ENCODE measurements around the gene CBLC. TPM values are rescaled to one million over a fixed set of nuclear protein-coding genes. Genes with fewer than 3 reads are reported as not detected.

The CBLC gene
- total and polyA plus RNA-seq, 7 experiments from 2014 or later = not detected

DNA sequence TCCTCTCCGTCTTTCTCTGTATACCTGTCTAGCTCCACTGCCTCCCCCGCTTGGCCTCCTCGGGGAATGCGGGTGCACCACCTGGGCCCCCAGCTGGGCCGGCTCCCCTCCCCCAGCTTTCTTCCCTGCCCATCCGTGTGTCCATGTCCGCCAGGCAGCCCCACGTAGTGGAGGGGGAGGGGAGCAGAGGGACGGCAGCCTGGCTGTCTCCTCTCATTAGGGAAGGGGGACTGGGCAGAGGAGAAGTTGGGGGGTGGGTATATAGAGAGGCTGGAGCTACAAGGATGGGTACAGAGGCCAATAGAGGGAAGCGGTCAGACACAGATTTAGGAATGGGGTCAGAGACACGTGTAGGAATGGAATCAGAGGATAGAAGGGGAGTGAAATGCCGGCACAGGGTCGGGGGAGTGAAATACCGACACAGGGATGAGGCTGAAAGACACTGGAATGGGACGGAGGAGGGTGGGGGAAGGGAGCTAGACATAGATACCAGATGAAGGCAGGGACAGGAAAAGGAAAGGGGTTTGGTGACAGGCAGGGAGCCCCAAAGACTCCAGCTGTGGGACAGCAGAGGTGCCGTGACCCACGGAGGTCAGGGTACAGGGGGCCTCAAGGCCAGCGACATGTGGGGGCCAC lies 71.2 kb downstream of the CBLC start:
- Mint-ChIP-seq H3K4me1 (peaks cover 18 to 36% (median 25%) of the 10 kb centered on the region in 7 donors), H3K4me3 (peak overlapping the region in 8 of 10 donors; percentile 19 to 90 (median 36)), H3K27ac (peak overlapping the region in 2 of 9 donors; percentile 10 to 59), H3K36me3 (peaks cover 0 to 2% (median 0%) of the 10 kb centered on the region in 5 donors), H3K9me3 (peaks cover 0 to 2% (median 0%) of the 10 kb centered on the region in 11 donors), H3K27me3 (peaks cover 0 to 55% (median 15%) of the 10 kb centered on the region in 5 donors)
- DNase-seq = no peak
- no peak overlapping the region for H3K27ac ChIP-seq (ENCODE audit: low read depth, low read length)
- CTCF ChIA-PET = interaction anchor here (0.7 to 1.0 kb wide), 2 partner anchors 78 to 1463 kb away, joined by 3 read pairs; no protein-coding TSS in a partner anchor
- no peak overlapping the region for H3K4me3 ChIP-seq (ENCODE audit: low read length)
- intact Hi-C loops (cut with micrococcal nuclease) = loop anchor here in 1 of 2 donors (10.0 kb wide), 1 partner anchor 194 kb away; no protein-coding TSS in a partner anchor
- H3K4me1 ChIP-seq (ENCODE audit: control insufficient read depth in 2 of 2, insufficient read depth in 2 of 2, low read length in 2 of 2) = peaks cover 18 to 19% of the 10 kb centered on the region in 2 donors
- H3K27me3 ChIP-seq (ENCODE audit: control insufficient read depth in 2 of 2, insufficient read depth in 2 of 2, low read length in 2 of 2) = peaks cover 0 to 5% of the 10 kb centered on the region in 2 donors
- H3K36me3 ChIP-seq (ENCODE audit: control insufficient read depth in 2 of 3, insufficient read depth in 3 of 3, low read length in 3 of 3) = no peaks in the 10 kb centered on the region
- POLR2A ChIA-PET = interaction anchor here (1.6 kb wide), 1 partner anchor 9 kb away, joined by 4 read pairs; no protein-coding TSS in a partner anchor
- no peak for ATAC-seq
- H3K9me3 ChIP-seq (ENCODE audit: control insufficient read depth in 2 of 3, low read length in 3 of 3) = no peaks in the 10 kb centered on the region

Small RNA genes within 50 kb of the gene (microRNA-seq; reads per million reads assigned to microRNA genes)
- not detected for gene MIR8085 (ENCODE audit: borderline microRNAs expressed)

Other genes with a start within 250 kb of the CBLC start
- gene CEACAM20, start 248.2 kb upstream of the CBLC start, total RNA-seq = not detected
- not detected for gene CEACAM20, start 248.2 kb upstream of the CBLC start, polyA plus RNA-seq
- not detected for gene IGSF23, start 164.3 kb upstream of the CBLC start, total RNA-seq
- gene IGSF23, start 164.3 kb upstream of the CBLC start, polyA plus RNA-seq = not detected
- 1 to 10 TPM; 3.3 to 8.4 (median 4.3) TPM for gene PVR, start 134.0 kb upstream of the CBLC start, total RNA-seq
- 1 to 10 TPM in 1 of 2 donors, under 1 TPM in 1; 0.87 to 1.2 TPM for gene PVR, start 134.0 kb upstream of the CBLC start, polyA plus RNA-seq
- 1 to 10 TPM in 4 of 5 experiments, under 1 TPM in 1; 0.63 to 3.4 (median 2.1) TPM for gene CEACAM19, start 106.4 kb upstream of the CBLC start, total RNA-seq
- not detected for gene CEACAM19, start 106.4 kb upstream of the CBLC start, polyA plus RNA-seq
- not detected for gene CEACAM16, start 78.7 kb upstream of the CBLC start, total RNA-seq
- not detected for gene CEACAM16, start 78.7 kb upstream of the CBLC start, polyA plus RNA-seq
- gene BCL3, start 29.2 kb upstream of the CBLC start, total RNA-seq = 100 to 1,000 TPM in 1 of 5 experiments, 10 to 100 TPM in 4; 10.2 to 107 (median 94.2) TPM
- 1 to 10 TPM; 3.3 to 8.9 TPM for gene BCL3, start 29.2 kb upstream of the CBLC start, polyA plus RNA-seq
- gene BCAM, start 31.2 kb downstream of the CBLC start, total RNA-seq = under 1 TPM in 1 of 5 experiments, not detected in 4; 0.42 TPM
- not detected for gene BCAM, start 31.2 kb downstream of the CBLC start, polyA plus RNA-seq
- gene NECTIN2, start 68.4 kb downstream of the CBLC start, total RNA-seq = 1 to 10 TPM in 3 of 5 experiments, under 1 TPM in 2; 0.17 to 9.2 (median 1.2) TPM
- under 1 TPM in 1 of 2 donors, not detected in 1; 0.16 TPM for gene NECTIN2, start 68.4 kb downstream of the CBLC start, polyA plus RNA-seq
- 10 to 100 TPM; 26.3 to 73.3 (median 37.5) TPM for gene TOMM40, start 113.4 kb downstream of the CBLC start, total RNA-seq
- 10 to 100 TPM; 26.5 to 44.8 TPM for gene TOMM40, start 113.4 kb downstream of the CBLC start, polyA plus RNA-seq
- 1 to 10 TPM in 4 of 5 experiments, under 1 TPM in 1; 0.41 to 7.9 (median 4.0) TPM for gene APOE, start 127.9 kb downstream of the CBLC start, total RNA-seq
- not detected for gene APOE, start 127.9 kb downstream of the CBLC start, polyA plus RNA-seq
- gene APOC1, start 136.7 kb downstream of the CBLC start, total RNA-seq = 1 to 10 TPM in 2 of 5 experiments, not detected in 3; 1.7 to 5.2 TPM
- gene APOC1, start 136.7 kb downstream of the CBLC start, polyA plus RNA-seq = not detected
- gene APOC4, start 164.3 kb downstream of the CBLC start, total RNA-seq = not detected
- not detected for gene APOC4, start 164.3 kb downstream of the CBLC start, polyA plus RNA-seq
- 1 to 10 TPM in 1 of 5 experiments, not detected in 4; 1.7 TPM for gene APOC2, start 168.2 kb downstream of the CBLC start, total RNA-seq
- gene APOC2, start 168.2 kb downstream of the CBLC start, polyA plus RNA-seq = not detected
- gene CLPTM1, start 177.5 kb downstream of the CBLC start, total RNA-seq = 10 to 100 TPM; 68.4 to 83.3 (median 76.8) TPM
- gene CLPTM1, start 177.5 kb downstream of the CBLC start, polyA plus RNA-seq = 10 to 100 TPM; 11.7 to 25.6 TPM
- gene RELB, start 223.6 kb downstream of the CBLC start, total RNA-seq = 10 to 100 TPM; 30.7 to 87.3 (median 71.3) TPM
- gene RELB, start 223.6 kb downstream of the CBLC start, polyA plus RNA-seq = 10 to 100 TPM; 13.4 to 14.7 TPM